SK-N-SH (cell line): ENCODE data around the gene CHD9. TPM values are rescaled to one million over a fixed set of nuclear protein-coding genes. Genes with fewer than 3 reads are reported as not detected.

Experiments
- CTCF ChIA-PET: fragments of 300-600, 350-600 bp; formaldehyde crosslinking; extraction: SDS; loops from one replicate; lab custom pipeline; 2021; lab: Yijun Ruan, JAX
- POLR2A ChIA-PET: fragments of 350-600 bp; sonication (Branson Sonifier 250); formaldehyde crosslinking; extraction: SDS; loops from one replicate; lab custom pipeline; 2020; ENCODE audit warnings: antibody characterized with exemption, inconsistent platforms; lab: Yijun Ruan, JAX
- DNase-seq: peaks from one replicate; pipeline ENCODE4 v3.0.0; 2012
- H2AFZ ChIP-seq: fragments of 200-600 bp; sonication (generic); 2 replicates; pipeline ENCODE4 v1.8.1; 2016; ENCODE audit warnings: antibody characterized with exemption, mild to moderate bottlenecking, low read depth
- H3F3A ChIP-seq: fragments of 200-600 bp; sonication (generic); replicated peaks from 2 replicates; pipeline ENCODE3; 2016; ENCODE audit warnings: antibody characterized with exemption, mild to moderate bottlenecking; ENCODE audit not compliant: insufficient read depth
- H3K27ac ChIP-seq, 2 experiments: fragments of 200-500 bp in 1 of 2; fragments of 200-600 bp in 1 of 2; sonication (Bioruptor generic) in 1 of 2; sonication (generic), shearing (Covaris generic) in 1 of 2; 2 replicates each; pipeline versions ENCODE4 v1.5.1 to v1.6.1; 2014 to 2016; ENCODE audit warnings: low read depth in 2 of 2, inconsistent platforms in 1 of 2, low read length in 1 of 2, mild to moderate bottlenecking in 1 of 2, mixed read lengths in 1 of 2
- H3K27me3 ChIP-seq: fragments of 200-600 bp; sonication (generic), shearing (Covaris generic); 2 replicates; pipeline ENCODE4 v1.6.1; 2016; ENCODE audit warnings: mixed run types; ENCODE audit not compliant: insufficient read depth
- H3K36me3 ChIP-seq, 2 experiments: fragments of 200-500 bp in 1 of 2; fragments of 200-600 bp in 1 of 2; sonication (Bioruptor generic) in 1 of 2; sonication (generic) in 1 of 2; replicated peaks in 1 of 2; 2 replicates each; pipeline versions ENCODE3 to v1.5.1; 2014 to 2016; ENCODE audit warnings: low read length in 1 of 2, mild to moderate bottlenecking in 1 of 2; ENCODE audit not compliant: insufficient read depth in 2 of 2, control insufficient read depth in 1 of 2
- H3K4me1 ChIP-seq, 2 experiments: fragments of 200-500 bp in 1 of 2; fragments of 200-600 bp in 1 of 2; sonication (Bioruptor generic) in 1 of 2; sonication (generic), shearing (Covaris generic) in 1 of 2; 2 replicates each; pipeline versions ENCODE4 v1.5.1 to v1.6.1; 2014 to 2016; ENCODE audit warnings: low read depth in 1 of 2, low read length in 1 of 2, mixed run types in 1 of 2; ENCODE audit not compliant: insufficient read depth in 2 of 2, control insufficient read depth in 1 of 2
- H3K4me2 ChIP-seq: fragments of 200-600 bp; sonication (generic), shearing (Covaris generic); 2 replicates; pipeline ENCODE4 v1.6.1; 2017; ENCODE audit warnings: mixed run types
- H3K4me3 ChIP-seq, 2 experiments: fragments of 200-500 bp in 1 of 2; fragments of 200-600 bp in 1 of 2; sonication (Bioruptor generic) in 1 of 2; sonication (generic), shearing (Covaris generic) in 1 of 2; 2 replicates each; pipeline versions ENCODE4 v1.5.1 to v1.8.1; 2014 to 2016; ENCODE audit warnings: low read depth in 2 of 2, inconsistent platforms in 1 of 2, low read length in 1 of 2, mild to moderate bottlenecking in 1 of 2, mixed read lengths in 1 of 2, moderate library complexity in 1 of 2
- H3K79me2 ChIP-seq: fragments of 200-600 bp; sonication (generic); 2 replicates; pipeline ENCODE4 v1.8.1; 2017; ENCODE audit warnings: mild to moderate bottlenecking; ENCODE audit not compliant: insufficient read depth
- H3K9ac ChIP-seq: fragments of 200-600 bp; sonication (generic); 2 replicates; pipeline ENCODE4 v1.6.1; 2017; ENCODE audit warnings: mixed run types
- H3K9me2 ChIP-seq: fragments of 200-600 bp; sonication (generic); 2 replicates; pipeline ENCODE4 v1.6.1; 2017; ENCODE audit warnings: mixed run types
- H3K9me3 ChIP-seq: fragments of 200-600 bp; sonication (generic); 2 replicates; pipeline ENCODE4 v1.6.1; 2017; ENCODE audit warnings: mixed run types, mild to moderate bottlenecking, moderate library complexity
- H4K20me1 ChIP-seq: fragments of 200-600 bp; sonication (generic); 2 replicates; pipeline ENCODE4 v1.6.1; 2017; ENCODE audit warnings: mild to moderate bottlenecking, mixed run types; ENCODE audit not compliant: insufficient read depth
- CHD2 ChIP-seq: fragments of 150-350 bp; IDR thresholded peaks from 2 replicates; pipeline ENCODE4 v1.6.1; 2018; ENCODE audit warnings: low read length; ENCODE audit not compliant: partially characterized antibody
- ELF1 ChIP-seq: IDR thresholded peaks from 2 replicates; pipeline ENCODE4 v1.4.0; 2012
- EP300 ChIP-seq, 2 experiments: IDR thresholded peaks; 2 replicates each; pipeline versions ENCODE4 v1.4.0 to v1.6.1; 2012; ENCODE audit warnings: borderline replicate concordance in 1 of 2, low read depth in 1 of 2, low read length in 1 of 2
- FOXM1 ChIP-seq: IDR thresholded peaks from 2 replicates; pipeline ENCODE4 v1.4.0; 2012; ENCODE audit warnings: low read depth, mild to moderate bottlenecking
- IRF3 ChIP-seq: fragments of 150-350 bp; IDR thresholded peaks from 2 replicates; pipeline ENCODE4 v1.6.1; 2016; ENCODE audit warnings: mild to moderate bottlenecking, low read depth, low read length
- MEF2A ChIP-seq: IDR thresholded peaks from 2 replicates; pipeline ENCODE4 v1.4.0; 2012; ENCODE audit warnings: low read depth, borderline replicate concordance
- MXI1 ChIP-seq: IDR thresholded peaks from 2 replicates; pipeline ENCODE4 v1.6.1; 2012; ENCODE audit warnings: mild to moderate bottlenecking, low read depth, low read length, improper control_type of control experiment
- RFX5 ChIP-seq: IDR thresholded peaks from 2 replicates; pipeline ENCODE4 v1.6.1; 2012; ENCODE audit warnings: mild to moderate bottlenecking, improper control_type of control experiment, low read length
- SMC3 ChIP-seq: IDR thresholded peaks from 2 replicates; pipeline ENCODE4 v1.6.1; 2012; ENCODE audit warnings: low read depth, low read length, improper control_type of control experiment
- TAF1 ChIP-seq: IDR thresholded peaks from 2 replicates; pipeline ENCODE4 v1.6.1; 2012; ENCODE audit warnings: low read depth, mild to moderate bottlenecking, low read length, moderate library complexity, borderline replicate concordance
- TCF12 ChIP-seq: IDR thresholded peaks from 2 replicates; pipeline ENCODE4 v1.4.0; 2012
- TEAD4 ChIP-seq: IDR thresholded peaks from 2 replicates; pipeline ENCODE4 v1.4.0; 2012; ENCODE audit warnings: mild to moderate bottlenecking, borderline replicate concordance; ENCODE audit not compliant: insufficient read depth
- polyA plus RNA-seq, 3 experiments: library from polyadenylated mRNA; depleted of rRNA; stranded (reverse); fragments of >200 nt; gene quantifications; 2 replicates each; pipeline ENCODE4 v1.2.3, GENCODE V29; 2012
- TF ChIP-seq, protein P1 (sequence below): IDR thresholded peaks from 2 replicates; pipeline ENCODE4 v1.4.0; 2012; ENCODE audit warnings: low read depth
- TF ChIP-seq, protein P2 (sequence below): IDR thresholded peaks from 2 replicates; pipeline ENCODE4 v1.6.1; 2012; ENCODE audit warnings: mild to moderate bottlenecking, low read depth, low read length, moderate library complexity

CHD9 gene
- polyA plus RNA-seq, 1 of the 3 experiments (the other 2 are of a cell fraction), result 6.2 TPM

GRCh38 chr16:53153130-53153529 lies 98.3 kb downstream of the CHD9 start:
- Histone ChIP-seq H3K27me3 (no peaks in the 10 kb centered on the region), H3K36me3 (peaks cover 25 to 50% of the 10 kb centered on the region in 2 experiments), H3K9ac (no peak overlapping the region), H4K20me1 (peaks cover 23% of the 10 kb centered on the region), H3K4me1 (peaks cover 5 to 7% of the 10 kb centered on the region in 2 experiments; a peak in 3 of 4 replicates), H3K9me3 (peaks cover 13% of the 10 kb centered on the region), H3K27ac (no peak overlapping the region), H3F3A (peaks cover 20% of the 10 kb centered on the region), H3K9me2 (no peaks in the 10 kb centered on the region), H2AFZ (no peak overlapping the region), H3K4me2 (no peak overlapping the region), H3K4me3 (no peak overlapping the region), H3K79me2 (peaks cover 78% of the 10 kb centered on the region)
- CTCF ChIA-PET, result interaction anchor here (5.0 kb wide), 1 partner anchor 98 kb away, joined by 32 read pairs; the partner anchor contains the start of gene CHD9
- POLR2A ChIA-PET, result no interaction called here
- TF ChIP-seq TEAD4, result no peak
- TF ChIP-seq EP300 (IDR thresholded peaks at IDR 0.05; ENCODE audit: borderline replicate concordance in 1 of 2, low read depth in 1 of 2, low read length in 1 of 2), result no peak
- TF ChIP-seq FOXM1, result no peak
- TF ChIP-seq ELF1, result no peak
- no peak for TF ChIP-seq TAF1
- TF ChIP-seq SMC3, result no peak
- no peak for TF ChIP-seq CHD2
- no peak for TF ChIP-seq IRF3
- no peak for TF ChIP-seq TCF12
- TF ChIP-seq MXI1, result no peak
- TF ChIP-seq, protein P1, sequence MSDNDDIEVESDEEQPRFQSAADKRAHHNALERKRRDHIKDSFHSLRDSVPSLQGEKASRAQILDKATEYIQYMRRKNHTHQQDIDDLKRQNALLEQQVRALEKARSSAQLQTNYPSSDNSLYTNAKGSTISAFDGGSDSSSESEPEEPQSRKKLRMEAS, result no peak
- no peak for TF ChIP-seq RFX5
- TF ChIP-seq MEF2A, result no peak
- TF ChIP-seq, protein P2, sequence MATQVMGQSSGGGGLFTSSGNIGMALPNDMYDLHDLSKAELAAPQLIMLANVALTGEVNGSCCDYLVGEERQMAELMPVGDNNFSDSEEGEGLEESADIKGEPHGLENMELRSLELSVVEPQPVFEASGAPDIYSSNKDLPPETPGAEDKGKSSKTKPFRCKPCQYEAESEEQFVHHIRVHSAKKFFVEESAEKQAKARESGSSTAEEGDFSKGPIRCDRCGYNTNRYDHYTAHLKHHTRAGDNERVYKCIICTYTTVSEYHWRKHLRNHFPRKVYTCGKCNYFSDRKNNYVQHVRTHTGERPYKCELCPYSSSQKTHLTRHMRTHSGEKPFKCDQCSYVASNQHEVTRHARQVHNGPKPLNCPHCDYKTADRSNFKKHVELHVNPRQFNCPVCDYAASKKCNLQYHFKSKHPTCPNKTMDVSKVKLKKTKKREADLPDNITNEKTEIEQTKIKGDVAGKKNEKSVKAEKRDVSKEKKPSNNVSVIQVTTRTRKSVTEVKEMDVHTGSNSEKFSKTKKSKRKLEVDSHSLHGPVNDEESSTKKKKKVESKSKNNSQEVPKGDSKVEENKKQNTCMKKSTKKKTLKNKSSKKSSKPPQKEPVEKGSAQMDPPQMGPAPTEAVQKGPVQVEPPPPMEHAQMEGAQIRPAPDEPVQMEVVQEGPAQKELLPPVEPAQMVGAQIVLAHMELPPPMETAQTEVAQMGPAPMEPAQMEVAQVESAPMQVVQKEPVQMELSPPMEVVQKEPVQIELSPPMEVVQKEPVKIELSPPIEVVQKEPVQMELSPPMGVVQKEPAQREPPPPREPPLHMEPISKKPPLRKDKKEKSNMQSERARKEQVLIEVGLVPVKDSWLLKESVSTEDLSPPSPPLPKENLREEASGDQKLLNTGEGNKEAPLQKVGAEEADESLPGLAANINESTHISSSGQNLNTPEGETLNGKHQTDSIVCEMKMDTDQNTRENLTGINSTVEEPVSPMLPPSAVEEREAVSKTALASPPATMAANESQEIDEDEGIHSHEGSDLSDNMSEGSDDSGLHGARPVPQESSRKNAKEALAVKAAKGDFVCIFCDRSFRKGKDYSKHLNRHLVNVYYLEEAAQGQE, result no peak
- DNase-seq, result no peak
